ENCODE data around the gene NDEL1.

The NDEL1 gene

DNA sequence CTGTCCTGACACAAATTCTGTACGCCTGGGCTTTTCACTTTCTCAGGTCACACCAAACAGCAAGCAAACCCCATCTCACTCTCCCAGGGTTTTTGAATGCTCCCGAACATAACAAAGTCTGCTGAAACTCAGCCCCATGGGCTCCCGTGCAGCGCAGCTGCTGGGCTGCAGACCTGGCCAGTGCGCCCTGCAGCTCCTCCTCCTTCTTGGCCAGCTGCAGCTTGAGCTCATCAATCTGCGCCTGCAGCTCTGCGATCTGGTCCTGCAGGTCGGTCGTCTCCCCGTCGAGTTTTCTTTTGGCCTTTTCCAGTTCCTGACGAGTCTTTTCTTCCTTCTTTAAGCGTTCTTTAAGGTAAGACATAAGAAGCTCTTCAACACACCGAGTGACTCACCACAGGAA, 70.5 kb downstream of the NDEL1 start:
- Histone ChIP-seq H3K9me3 (no peaks in the 10 kb centered on the region), H3K4me3 (no peak overlapping the region), H3K27ac (no peak overlapping the region), H3K27me3 (no peaks in the 10 kb centered on the region), H3K36me3 (peaks cover 68 to 83% (median 74%) of the 10 kb centered on the region in 3 donors), H3K4me1 (peaks cover 0 to 21% (median 6%) of the 10 kb centered on the region in 4 donors)
- TF ChIP-seq, protein P1, sequence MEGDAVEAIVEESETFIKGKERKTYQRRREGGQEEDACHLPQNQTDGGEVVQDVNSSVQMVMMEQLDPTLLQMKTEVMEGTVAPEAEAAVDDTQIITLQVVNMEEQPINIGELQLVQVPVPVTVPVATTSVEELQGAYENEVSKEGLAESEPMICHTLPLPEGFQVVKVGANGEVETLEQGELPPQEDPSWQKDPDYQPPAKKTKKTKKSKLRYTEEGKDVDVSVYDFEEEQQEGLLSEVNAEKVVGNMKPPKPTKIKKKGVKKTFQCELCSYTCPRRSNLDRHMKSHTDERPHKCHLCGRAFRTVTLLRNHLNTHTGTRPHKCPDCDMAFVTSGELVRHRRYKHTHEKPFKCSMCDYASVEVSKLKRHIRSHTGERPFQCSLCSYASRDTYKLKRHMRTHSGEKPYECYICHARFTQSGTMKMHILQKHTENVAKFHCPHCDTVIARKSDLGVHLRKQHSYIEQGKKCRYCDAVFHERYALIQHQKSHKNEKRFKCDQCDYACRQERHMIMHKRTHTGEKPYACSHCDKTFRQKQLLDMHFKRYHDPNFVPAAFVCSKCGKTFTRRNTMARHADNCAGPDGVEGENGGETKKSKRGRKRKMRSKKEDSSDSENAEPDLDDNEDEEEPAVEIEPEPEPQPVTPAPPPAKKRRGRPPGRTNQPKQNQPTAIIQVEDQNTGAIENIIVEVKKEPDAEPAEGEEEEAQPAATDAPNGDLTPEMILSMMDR (IDR thresholded peaks at IDR 0.05), result no peak
- intact Hi-C loops (cut with DNase I; ENCODE audit: low total_unique reads), result loop anchor here (10.0 kb wide), 1 partner anchor 51 kb away; no protein-coding TSS in a partner anchor
- DNase-seq, result no peak

DNA sequence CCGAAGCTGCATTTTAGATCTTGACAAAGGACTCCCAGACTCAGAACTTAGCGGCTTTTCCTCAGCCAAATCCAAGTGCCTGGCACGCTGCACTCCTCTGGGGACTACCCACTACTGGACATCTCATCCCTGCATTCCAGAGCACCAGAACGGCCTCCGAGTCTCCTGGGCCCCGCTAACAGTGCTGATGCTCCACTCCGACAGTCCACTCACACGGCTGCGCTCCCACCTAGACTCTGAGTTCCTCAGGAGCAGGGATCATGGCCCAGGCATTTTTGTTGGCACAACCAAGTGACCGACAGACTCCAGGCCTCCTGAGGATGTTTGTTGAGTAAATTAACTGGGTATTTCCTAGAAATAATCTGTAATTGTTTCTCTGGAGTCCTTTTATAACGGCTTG, 79.1 kb downstream of the NDEL1 start:
- intact Hi-C loops (cut with DNase I; ENCODE audit: low total_unique reads), result no loop called here
- Histone ChIP-seq H3K4me1 (peaks cover 0 to 6% (median 0%) of the 10 kb centered on the region in 4 donors), H3K27me3 (no peaks in the 10 kb centered on the region), H3K4me3 (no peak overlapping the region), H3K27ac (peak overlapping the region; percentile 29 to 41), H3K36me3 (peaks cover 77 to 94% (median 90%) of the 10 kb centered on the region in 3 donors), H3K9me3 (no peaks in the 10 kb centered on the region)
- no peak for DNase-seq
- TF ChIP-seq, protein P1 (IDR thresholded peaks at IDR 0.05), result no peak
